Measurements from ENCODE around the gene SLC45A2.
"Not testable (repeated sequence)": the region's sequence is repeated elsewhere in the genome, so short reads cannot be mapped to it uniquely, and the experiment has no call there.

SLC45A2 gene

DNA sequence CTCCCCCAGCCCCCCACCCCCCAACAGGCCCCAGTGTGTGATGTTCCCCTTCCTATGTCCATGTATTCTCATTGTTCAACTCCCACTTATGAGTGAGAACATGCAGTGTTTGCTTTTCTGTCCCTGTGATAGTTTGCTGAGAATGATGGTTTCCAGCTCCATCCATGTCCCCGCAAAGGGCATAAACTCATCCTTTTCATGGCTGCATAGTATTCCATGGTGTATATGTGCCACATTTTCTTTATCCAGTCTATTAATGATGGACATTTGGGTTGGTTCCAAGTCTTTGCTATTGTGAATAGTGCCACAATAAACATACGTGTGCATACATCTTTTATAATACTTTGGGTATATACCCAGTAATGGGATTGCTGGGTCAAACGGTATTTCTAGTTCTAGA lies 69.6 kb downstream of the SLC45A2 start:
- not testable (repeated sequence) for DNase-seq

GRCh38 chr5:33906248-33906647 lies 78.2 kb downstream of the SLC45A2 start:
- not testable (repeated sequence) for DNase-seq

DNA sequence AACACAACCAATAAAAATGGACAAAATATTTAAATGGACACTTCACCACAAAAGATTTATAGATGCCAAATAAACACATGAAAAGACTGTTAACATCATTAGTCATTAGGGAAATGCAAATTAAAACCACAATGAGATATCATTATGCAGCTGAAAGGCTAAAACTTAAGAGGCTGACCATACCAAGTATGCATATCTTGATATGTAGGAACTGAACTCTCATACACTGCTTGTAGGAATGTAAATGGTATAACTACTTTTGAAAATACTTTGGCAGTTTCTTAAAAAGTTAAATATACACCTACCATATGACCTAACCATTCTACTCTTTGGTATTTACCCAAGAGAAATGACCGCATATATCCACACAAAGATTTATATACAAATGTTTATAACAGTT lies 79.1 kb downstream of the SLC45A2 start:
- no peak for DNase-seq

DNA sequence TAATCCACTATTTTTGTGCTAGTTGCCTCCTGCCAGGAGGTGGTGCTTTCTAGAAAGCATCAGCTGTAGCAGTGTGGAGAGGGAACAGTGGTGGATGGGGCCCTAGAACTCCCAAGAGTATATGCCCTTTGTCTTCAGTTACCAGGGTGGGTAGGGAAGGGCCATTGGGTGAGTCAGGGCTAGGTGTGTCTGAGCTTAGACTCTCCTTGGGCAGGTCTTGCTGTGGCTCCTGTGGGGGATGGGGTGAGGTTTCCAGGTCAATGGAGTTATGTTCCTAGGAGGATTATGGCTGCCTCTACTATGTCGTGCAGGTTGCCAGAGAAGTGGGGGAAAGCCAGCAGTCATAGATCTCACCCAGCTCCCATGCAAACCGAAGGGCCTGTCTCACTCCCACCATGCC lies 81.4 kb downstream of the SLC45A2 start:
- DNase-seq, result no peak

DNA sequence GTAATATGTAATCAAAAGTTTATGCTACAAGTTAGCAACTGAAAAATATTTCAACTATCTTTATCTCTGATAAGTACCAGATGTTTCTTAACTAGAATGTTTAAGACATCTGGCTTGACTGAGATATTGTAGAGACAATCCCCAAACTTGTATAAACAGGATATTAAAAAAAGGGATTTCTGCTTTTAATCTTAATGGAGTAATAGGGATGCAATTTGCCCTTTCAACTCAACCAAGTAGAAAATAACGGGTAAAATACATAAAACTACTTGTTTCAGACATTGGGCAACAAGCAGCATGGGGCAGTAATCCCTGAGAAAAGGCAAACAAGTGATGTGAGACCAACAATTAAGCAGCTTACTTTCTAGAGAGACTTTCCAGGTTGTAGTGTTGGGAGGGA lies 83.3 kb downstream of the SLC45A2 start:
- DNase-seq, result no peak
